DMS153 treated with DMSO at 0.1 percent for 48 hours (cell line): ENCODE data around the gene SEMA6B.

Source experiments
- DNase-seq: peaks from one replicate; lab custom pipeline; 2025; ENCODE audit not compliant: unreplicated experiment; lab: John Stamatoyannopoulos, UW

Gene SEMA6B

GRCh38 chr19:4589579-4590410 is 30.3 kb upstream of the SEMA6B start:
- no peak for DNase-seq

DNA sequence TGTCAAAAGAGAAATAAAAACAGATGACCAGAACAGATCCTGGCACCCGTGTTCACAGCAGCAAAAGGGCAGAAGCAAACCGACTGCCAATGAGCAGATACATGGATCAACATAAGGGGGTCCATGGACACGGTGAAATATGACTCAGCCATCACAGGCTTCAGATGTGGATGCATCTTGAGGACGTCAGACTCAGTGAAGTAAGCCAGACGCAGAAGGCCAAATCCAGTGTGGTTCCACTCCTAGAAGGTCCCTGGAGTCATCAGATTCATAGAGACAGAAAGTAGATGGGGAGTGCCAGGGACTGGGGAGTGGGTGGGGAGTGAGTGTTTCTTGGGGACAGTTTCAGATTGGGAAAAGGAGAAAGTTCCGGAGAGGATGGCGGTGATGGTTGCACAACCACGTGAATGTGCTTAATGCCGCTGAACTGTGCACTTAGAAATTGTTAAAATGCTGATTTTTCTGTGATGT is 28.8 kb upstream of the SEMA6B start:
- no peak for DNase-seq

DNA sequence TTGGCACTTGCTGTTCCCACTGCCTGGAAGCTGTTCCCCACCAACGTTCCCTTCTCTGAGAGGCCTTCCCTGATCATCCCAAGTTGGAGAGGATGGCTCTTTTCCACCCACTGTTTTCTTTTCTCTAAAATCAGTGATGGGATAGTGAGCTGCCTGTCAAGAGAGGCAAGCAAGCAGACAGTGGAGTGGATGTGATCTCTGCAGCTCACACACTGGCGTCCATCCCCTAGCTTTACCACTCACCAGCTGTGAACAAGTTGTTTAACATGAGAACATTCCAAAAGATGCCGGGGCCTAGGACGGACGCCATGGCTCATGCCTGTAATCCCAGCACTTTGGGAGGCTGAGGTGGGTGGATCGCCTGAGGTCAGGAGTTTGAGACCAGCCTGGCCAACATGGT is 28.0 kb upstream of the SEMA6B start:
- no peak for DNase-seq

DNA sequence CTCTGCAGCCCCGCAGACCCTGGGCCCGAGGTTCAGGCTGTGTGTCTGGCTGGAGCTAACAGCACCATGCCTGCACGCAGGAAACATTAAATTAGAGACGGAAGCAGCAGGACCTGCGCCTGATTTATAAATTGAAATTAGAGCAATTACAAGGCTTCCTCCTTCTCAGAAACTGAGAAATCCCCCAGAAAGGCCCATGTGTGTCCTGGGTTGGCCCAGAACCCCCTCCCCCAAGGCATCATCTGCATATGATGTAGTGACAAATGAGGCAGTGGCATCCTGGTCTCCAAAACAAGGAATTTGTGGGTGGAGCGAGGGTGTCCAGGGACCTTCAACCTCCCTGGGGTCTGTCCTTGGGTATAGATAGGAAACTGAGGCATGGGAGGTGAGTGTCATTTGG is 27.2 kb upstream of the SEMA6B start:
- DNase-seq: no peak

DNA sequence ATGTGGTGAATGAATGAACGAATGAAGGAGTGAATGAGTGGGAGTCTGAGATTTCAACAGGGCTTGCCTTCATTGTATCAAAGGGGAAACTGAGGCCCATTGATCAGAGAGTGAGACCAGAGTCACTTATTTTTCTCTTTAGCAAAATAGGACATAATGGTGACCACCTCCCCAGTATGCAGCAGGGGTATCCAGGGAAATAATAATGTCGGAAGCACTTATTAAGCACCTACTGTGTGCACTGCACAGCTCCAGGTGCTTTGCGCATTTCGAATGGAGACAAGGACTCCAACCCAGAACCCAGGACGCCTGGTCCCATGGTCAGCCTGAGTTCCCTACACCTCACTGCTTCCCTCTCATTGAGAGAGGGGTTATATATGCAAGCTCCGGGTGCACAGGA is 26.8 kb upstream of the SEMA6B start:
- no peak for DNase-seq

DNA sequence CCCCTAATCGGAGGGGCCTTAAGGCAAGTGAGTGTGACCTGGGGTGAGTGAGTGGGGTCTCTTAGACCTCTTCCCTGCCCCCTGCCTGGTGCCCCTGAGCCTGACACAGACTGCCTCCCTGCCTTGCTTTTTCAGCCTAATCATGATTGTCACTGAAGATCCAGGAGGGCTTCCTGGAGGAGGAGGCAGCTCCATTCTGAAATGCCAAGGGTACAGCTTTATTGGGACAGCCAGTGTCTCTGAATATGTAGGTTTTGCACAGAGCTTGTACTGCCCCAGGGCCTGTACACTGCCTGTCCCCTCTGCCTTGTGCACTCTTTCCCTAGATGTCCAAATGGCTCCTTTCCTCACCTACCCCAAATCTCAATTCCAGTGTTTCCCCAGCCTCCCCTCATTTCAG is 26.1 kb upstream of the SEMA6B start:
- no peak for DNase-seq

DNA sequence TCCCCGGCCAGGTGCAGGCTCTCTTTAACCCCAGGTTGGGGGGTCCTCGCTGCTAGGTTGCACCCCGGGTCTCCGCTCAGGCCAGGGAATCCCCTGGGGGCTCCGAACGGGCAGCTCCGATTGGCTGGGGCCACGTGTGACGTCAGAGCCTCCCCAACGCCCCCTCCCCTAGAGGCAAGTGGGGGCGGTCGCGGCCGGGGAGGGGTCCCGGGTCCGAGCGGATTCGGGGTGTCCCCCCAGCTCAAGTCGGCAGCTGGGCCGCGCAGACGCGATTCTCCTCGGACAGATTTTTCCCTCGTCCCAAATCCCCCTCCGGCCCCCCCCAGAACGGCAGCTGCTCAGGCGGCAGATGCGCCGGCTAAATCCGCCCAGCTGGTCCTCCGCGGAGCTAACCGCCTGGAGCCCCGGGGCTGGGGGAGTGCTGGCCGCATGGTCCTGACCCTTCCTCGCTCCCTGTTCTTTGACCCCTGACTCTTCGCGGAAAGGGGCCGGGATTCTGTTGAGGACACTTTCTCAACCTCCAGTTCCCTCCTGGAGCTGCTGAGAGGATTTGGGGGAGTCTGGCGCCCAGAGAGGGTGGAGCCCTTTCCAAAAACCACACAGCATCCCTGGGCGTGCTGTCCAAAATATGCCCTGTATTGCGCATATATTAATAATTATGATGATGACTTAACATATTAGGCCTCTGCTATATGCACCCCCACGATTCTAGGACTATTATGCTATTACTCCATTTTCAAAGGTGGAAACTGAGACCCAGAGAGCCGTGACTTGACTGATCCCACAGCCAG is 25.4 kb upstream of the SEMA6B start:
- DNase-seq: no peak

- no peak for DNase-seq
Measured at GRCh38 chr19:4583961-4584669, 24.6 kb upstream of the SEMA6B start.

DNA sequence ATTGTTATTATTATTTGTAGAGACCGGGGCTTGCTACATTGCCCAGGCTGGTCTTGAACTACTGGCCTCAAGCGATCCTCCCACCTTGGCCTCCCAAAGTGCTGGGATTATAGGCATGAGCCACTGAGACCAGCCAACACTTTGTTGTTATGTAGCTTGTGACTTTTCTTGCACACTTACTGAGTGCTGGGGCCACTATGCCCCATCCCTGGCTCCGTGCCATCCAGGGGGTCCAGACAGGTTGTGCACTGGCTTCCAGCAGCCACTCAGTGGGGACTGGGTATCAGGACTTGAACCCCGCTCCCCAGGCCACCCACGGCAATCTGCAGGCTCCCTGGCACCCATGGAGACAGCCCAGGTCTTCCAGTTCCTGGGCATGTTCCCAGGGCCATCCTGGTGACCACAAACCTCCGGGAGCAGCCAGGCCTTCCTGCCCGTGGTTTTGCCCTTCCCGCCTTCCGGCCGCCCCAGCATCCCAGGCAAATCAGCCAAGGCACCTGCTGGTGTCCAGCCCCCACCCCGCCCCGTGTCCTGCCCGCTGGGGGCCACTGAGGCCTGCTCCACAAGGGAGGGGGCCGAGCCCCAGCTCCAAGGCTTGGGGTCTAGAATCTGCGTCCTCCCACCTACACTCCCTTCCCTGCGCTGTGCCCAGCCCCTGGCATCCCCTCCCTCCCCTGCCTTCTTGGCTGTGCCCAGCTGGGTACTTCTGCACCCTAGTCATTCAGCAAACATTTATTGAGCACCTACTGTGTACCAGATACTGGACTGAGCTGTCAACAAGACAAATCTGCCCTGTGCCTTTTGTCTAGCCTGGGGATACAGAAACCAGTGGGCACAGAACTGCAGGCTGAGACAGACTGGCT is 23.7 kb upstream of the SEMA6B start:
- no peak for DNase-seq

GRCh38 chr19:4581666-4582553 is 22.4 kb upstream of the SEMA6B start:
- DNase-seq: no peak

- no peak for DNase-seq
Measured at GRCh38 chr19:4580961-4581665, 21.6 kb upstream of the SEMA6B start.

- no peak for DNase-seq
Measured at GRCh38 chr19:4580021-4580901, 20.8 kb upstream of the SEMA6B start.

DNA sequence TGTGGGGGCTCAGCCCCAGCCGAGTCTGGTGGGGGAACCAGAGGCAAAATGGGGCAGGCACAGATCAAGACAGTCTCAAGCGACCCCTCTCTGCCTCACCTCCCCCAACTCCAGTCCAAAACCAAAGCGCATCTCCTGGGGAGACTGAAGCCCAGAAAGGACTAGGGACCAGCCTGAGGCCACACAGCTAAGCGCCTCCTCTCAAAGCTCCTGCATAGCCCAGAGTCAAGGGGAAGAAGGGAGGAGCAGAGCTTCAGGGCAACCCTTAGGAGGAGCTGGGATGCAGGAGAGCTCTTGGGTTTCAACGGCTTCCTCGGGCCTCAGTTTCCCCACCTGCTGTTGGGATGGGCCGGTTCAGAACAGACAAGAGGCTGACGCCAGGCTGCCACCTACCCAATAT is 19.9 kb upstream of the SEMA6B start:
- DNase-seq: no peak

DNA sequence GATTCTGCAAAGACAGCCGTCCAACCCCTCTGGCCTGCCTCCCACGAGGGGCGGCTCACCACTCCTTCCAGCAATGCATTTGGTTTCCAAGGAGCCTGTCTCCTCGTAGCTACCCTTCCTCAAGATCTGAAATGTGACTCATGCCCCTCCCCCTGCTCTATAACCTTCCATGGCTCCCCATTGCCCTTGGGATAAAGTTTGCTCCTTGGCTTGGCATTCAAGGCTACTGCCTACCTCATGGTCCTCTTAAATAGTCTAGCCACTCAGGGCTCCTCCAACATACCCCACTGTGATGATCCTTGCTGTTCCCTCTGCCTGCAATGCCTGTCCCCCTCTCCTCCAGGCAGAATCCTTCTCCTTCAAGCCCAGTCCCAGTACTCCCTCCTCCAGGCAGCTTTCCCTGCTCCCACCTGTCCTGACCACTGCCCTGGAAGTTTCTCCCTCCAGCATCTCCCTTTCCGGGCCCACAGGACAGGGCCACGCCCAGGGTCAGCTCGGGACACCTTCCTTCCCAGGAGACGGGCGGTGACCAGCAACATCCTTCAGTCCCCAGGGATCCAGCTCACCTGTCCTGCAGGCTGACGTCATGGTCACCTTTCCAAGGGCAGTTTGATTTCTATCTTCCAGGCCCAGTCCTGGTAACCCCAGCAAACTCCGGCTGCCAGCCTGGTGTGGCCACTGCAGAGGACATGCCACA is 19.2 kb upstream of the SEMA6B start:
- DNase-seq: no peak

DNA sequence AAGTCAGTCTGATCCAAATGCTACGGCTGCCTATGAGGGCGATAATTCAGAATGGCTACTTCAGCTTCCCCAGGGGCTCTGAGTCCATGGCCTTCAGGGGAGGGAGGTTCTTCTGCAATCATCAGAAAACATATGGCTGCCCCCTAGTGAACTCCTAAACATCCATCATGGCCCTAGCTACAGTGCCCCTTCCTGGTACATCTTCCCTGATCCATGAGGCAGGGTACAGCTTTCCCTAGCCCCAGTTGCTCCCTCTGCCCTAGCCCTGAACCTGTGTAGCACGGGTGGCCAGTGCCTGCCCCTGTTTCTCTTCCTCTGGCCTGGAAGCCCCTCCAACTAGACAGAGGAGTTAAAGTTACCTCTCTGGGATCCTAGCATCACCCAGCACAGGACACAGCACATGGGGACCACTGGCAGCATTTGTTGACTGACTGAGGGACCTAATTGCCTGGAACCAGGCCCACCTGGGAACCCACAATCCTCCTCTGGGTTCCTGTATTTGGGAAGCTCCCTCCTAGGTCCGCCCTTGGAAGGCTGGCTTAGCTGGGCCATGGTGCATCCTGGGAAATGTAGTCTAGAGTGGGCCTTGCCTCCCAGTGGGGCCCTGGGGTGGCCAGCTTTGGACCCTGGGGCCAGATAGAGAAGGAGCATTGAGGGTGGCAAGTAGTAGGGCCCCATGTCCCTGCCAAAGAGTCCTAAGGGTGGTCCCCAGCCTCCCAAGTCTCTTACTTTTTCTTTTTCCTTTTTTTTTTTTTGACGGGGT is 17.7 kb upstream of the SEMA6B start:
- no peak for DNase-seq

DNA sequence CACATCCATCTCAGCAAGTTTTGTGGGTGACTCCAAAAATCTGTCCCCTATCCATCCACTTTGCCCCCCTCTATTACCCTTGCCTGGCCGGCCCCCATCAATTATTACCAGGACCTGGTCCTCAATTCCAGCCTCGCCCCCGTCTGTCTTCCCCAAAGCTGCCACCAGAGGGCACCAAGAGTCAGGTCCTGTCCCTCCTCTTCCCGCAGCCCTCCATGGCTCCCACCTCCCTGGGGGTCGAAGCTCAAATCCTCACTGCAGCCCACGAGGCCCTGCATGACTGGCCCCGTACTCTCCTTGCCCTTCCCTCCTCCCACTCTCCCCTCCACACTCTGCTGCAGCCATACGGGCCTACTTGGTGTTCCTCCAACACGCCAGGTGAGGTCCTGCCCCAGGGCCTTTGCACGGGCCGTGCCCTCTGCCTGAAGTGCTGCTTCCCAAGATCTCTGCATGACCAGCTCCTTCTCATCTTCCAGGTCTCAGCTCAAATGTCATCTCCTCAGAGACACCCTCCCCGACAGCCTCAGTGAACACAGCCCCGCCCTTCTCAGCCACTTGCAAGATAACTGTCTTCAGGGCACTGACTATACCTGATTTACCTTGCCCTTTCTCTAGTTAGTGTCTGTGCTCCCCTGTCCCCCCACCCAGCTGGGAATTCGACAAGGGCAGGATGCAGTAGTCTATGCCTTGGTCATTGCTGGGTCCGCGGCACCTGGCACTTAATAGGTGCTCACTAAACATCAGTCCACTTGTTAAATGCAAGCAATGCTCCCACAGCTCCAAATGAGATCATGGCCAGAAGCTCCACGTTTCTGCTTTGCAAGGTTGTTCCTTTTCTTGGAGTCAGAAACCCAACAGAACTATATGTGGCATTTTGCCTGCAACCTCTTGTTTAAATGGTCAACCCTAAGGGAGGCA is 16.8 kb upstream of the SEMA6B start:
- no peak for DNase-seq
